Fibroblast of lung (primary cell): Measurements from ENCODE around the gene MAPKAP1. TPM values are rescaled to one million over a fixed set of nuclear protein-coding genes. Genes with fewer than 3 reads are reported as not detected.
A peak's percentile ranks its signal among the peaks of the same experiment; 100 is the strongest.

Experiments
- DNase-seq, 2 donors: peaks; one replicate each; pipeline versions ENCODE4 v3.0.0 to v3.0.0-alpha.2; 2010; ENCODE audit warnings: low read depth in 2 of 2
- H2AFZ ChIP-seq: 2 replicates; pipeline ENCODE4 v1.5.1; 2012; ENCODE audit warnings: low read length, control low read depth, inconsistent platforms
- H3K27ac ChIP-seq: 2 replicates; pipeline ENCODE4 v1.5.1; 2011; ENCODE audit warnings: low read length, control low read depth; ENCODE audit not compliant: insufficient read depth
- H3K27me3 ChIP-seq: 2 replicates; pipeline ENCODE4 v1.5.1; 2011; ENCODE audit warnings: mild to moderate bottlenecking, low read length; ENCODE audit not compliant: control insufficient read depth, insufficient read depth
- H3K36me3 ChIP-seq: 2 replicates; pipeline ENCODE4 v1.5.1; 2011; ENCODE audit warnings: low read length; ENCODE audit not compliant: control insufficient read depth, insufficient read depth
- H3K4me1 ChIP-seq: 2 replicates; pipeline ENCODE4 v1.5.1; 2011; ENCODE audit warnings: low read length; ENCODE audit not compliant: control insufficient read depth, insufficient read depth; ENCODE audit errors: extremely low read depth
- H3K4me2 ChIP-seq: 2 replicates; pipeline ENCODE4 v1.5.1; 2011; ENCODE audit warnings: low read length, control low read depth; ENCODE audit not compliant: insufficient read depth; ENCODE audit errors: extremely low read depth
- H3K4me3 ChIP-seq, 4 experiments: fragments of 200-600 bp in 1 of 4; sonication (generic) in 1 of 4; replicated peaks in 1 of 4; 2 replicates each; pipeline ENCODE4 v1.5.1; 2011 to 2016; ENCODE audit warnings: low read length in 4 of 4, low read depth in 3 of 4, mild to moderate bottlenecking in 3 of 4, control low read depth in 2 of 4, inconsistent platforms in 1 of 4, mixed read lengths in 1 of 4; ENCODE audit not compliant: insufficient read depth in 1 of 4; ENCODE audit errors: control extremely low read depth in 1 of 4
- H3K79me2 ChIP-seq: 2 replicates; pipeline ENCODE4 v1.5.1; 2012; ENCODE audit warnings: mild to moderate bottlenecking, low read length, inconsistent platforms; ENCODE audit not compliant: control insufficient read depth, insufficient read depth
- H3K9ac ChIP-seq: 2 replicates; pipeline ENCODE4 v1.5.1; 2011; ENCODE audit warnings: mild to moderate bottlenecking, low read length, control low read depth; ENCODE audit not compliant: insufficient read depth
- H3K9me3 ChIP-seq: 2 replicates; pipeline ENCODE4 v1.5.1; 2012; ENCODE audit warnings: low read depth, low read length; ENCODE audit not compliant: control insufficient read depth, insufficient read depth
- H4K20me1 ChIP-seq: 2 replicates; pipeline ENCODE4 v1.5.1; 2011; ENCODE audit warnings: low read length; ENCODE audit not compliant: control insufficient read depth, insufficient read depth; ENCODE audit errors: extremely low read depth
- CTCF ChIP-seq, 2 donors: IDR thresholded peaks in 1 of 2; conservative IDR thresholded peaks in 1 of 2; 1 replicate in 1 of 2; 2 replicates in 1 of 2; pipeline ENCODE4 v1.5.1; 2011 to 2012; ENCODE audit warnings: low read length in 2 of 2, control low read depth in 1 of 2, inconsistent platforms in 1 of 2, low read depth in 1 of 2, mild to moderate bottlenecking in 1 of 2
- EZH2 ChIP-seq: IDR thresholded peaks from 2 replicates; pipeline ENCODE4 v1.5.1; 2012; ENCODE audit warnings: low read length, control low read depth, mild to moderate bottlenecking; ENCODE audit errors: missing control alignments
- polyA plus RNA-seq, 2 donors: library from polyadenylated mRNA; depleted of rRNA in 1 of 2; stranded (reverse) in 1 of 2; unstranded in 1 of 2; fragments of >200 nt; gene quantifications; 2 replicates each; pipeline ENCODE4 v1.2.1, GENCODE V29; 2011 to 2012; ENCODE audit warnings: missing spikeins in 1 of 2
- total RNA-seq: library from RNA; depleted of rRNA; stranded (reverse); fragments of >200 nt; gene quantifications from 2 replicates; pipeline ENCODE4 v1.2.1, GENCODE V29; 2014

The MAPKAP1 gene
- total and polyA plus RNA-seq, 2 donors (not counting 1 experiment from before 2014, with no cell fraction given) = 63.7 to 127 TPM

- DNase-seq = no peak
- Histone ChIP-seq H4K20me1 (no peaks in the 10 kb centered on the region), H3K9me3 (no peaks in the 10 kb centered on the region), H2AFZ (no peak overlapping the region), H3K27ac (no peak overlapping the region), H3K27me3 (no peaks in the 10 kb centered on the region), H3K4me3 (no peak overlapping the region), H3K4me2 (no peak overlapping the region), H3K9ac (no peak overlapping the region), H3K4me1 (peaks cover 24% of the 10 kb centered on the region), H3K79me2 (no peaks in the 10 kb centered on the region), H3K36me3 (no peaks in the 10 kb centered on the region)
- TF ChIP-seq EZH2 (no peak), CTCF (conservative IDR thresholded peaks at IDR 0.05 in 1 of 2, IDR thresholded peaks at IDR 0.05 in 1 of 2; ENCODE audit: low read depth in 1 of 2, low read length in 2 of 2) (no peak)
These were observed 182.2 kb downstream of the MAPKAP1 start for GRCh38 chr9:125524583-125525355.

- no peak overlapping the region for H3K27ac ChIP-seq
These were observed 183.3 kb downstream of the MAPKAP1 start for GRCh38 chr9:125523681-125524080.

GRCh38 chr9:125522328-125522725 is 184.7 kb downstream of the MAPKAP1 start:
- Histone ChIP-seq H4K20me1 (no peaks in the 10 kb centered on the region), H3K4me3 (no peak overlapping the region), H2AFZ (no peak overlapping the region), H3K4me2 (peak overlapping the region; percentile 61), H3K36me3 (no peaks in the 10 kb centered on the region), H3K4me1 (peaks cover 21% of the 10 kb centered on the region), H3K9me3 (no peaks in the 10 kb centered on the region), H3K9ac (peak overlapping the region; percentile 9), H3K79me2 (no peaks in the 10 kb centered on the region), H3K27me3 (no peaks in the 10 kb centered on the region), H3K27ac (peak overlapping the region; percentile 92)
- no peak for TF ChIP-seq CTCF (conservative IDR thresholded peaks at IDR 0.05 in 1 of 2, IDR thresholded peaks at IDR 0.05 in 1 of 2; ENCODE audit: low read depth in 1 of 2, low read length in 2 of 2)
- TF ChIP-seq EZH2 = no peak
- DNase-seq = peak; percentile 67 to 91

More at GRCh38 chr9:125523681-125524080, 183.3 kb downstream of the MAPKAP1 start:
- no peak for DNase-seq
- H3K27me3 ChIP-seq = no peaks in the 10 kb centered on the region
- no peak overlapping the region for H2AFZ ChIP-seq
- H3K9me3 ChIP-seq = no peaks in the 10 kb centered on the region
- no peak overlapping the region for H3K4me3 ChIP-seq
- no peaks in the 10 kb centered on the region for H4K20me1 ChIP-seq
- no peaks in the 10 kb centered on the region for H3K79me2 ChIP-seq
- no peak overlapping the region for H3K4me2 ChIP-seq
- H3K4me1 ChIP-seq = peaks cover 24% of the 10 kb centered on the region
- H3K36me3 ChIP-seq = no peaks in the 10 kb centered on the region
- TF ChIP-seq EZH2 (no peak), CTCF (conservative IDR thresholded peaks at IDR 0.05 in 1 of 2, IDR thresholded peaks at IDR 0.05 in 1 of 2; ENCODE audit: low read depth in 1 of 2, low read length in 2 of 2) (no peak)
- no peak overlapping the region for H3K9ac ChIP-seq
